Activated T-cell treated with anti-CD3 and anti-CD28 coated beads for 4 hours (primary cell): ENCODE results near the gene AQP1.

Experiments used
- DNase-seq: peaks from one replicate; pipeline ENCODE4 v3.0.0-alpha.2; 2020

AQP1 gene

DNA sequence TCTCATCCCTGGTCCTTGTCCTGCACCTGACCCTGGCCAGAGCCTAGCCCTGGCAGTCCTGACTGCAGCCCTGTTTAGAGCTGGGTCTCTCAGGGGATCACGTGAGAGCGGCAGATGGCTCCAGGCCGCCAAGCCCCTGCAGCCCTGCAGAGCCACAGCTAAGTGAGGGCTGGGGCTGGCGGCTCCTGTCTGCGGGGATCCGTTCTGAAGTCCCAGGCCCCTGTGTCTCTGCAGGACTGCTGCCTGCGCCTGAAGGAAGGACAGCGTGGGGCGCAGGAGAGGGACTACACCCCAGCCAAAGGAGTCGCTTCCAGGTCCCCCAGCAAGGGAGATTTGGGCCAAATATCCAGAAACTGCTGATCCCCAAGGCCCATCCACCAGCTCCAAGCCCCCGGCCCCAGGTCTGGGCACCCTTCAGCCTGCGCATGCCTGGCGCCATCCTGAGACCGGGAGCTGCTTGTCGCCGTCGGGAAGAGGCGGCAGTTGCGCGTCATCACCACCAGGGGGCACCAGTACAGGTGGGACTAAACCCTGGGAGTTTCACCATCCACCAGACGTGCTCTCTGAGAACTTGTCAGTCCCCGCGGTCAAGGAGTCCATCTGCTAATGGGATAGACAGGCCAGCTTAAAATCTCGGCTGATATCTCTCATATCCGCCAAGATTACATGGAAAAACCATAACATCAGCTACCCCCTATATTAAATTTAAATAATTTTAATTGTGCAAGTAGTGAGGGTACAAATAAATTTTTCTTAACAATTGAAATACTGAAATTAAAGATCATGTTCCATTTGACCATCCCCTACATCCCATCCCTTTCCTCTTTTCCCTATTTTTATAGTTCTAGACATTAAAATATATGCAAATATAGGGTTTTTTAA, 27.0 kb downstream of the AQP1 start:
- peak; percentile 53 for DNase-seq

DNA sequence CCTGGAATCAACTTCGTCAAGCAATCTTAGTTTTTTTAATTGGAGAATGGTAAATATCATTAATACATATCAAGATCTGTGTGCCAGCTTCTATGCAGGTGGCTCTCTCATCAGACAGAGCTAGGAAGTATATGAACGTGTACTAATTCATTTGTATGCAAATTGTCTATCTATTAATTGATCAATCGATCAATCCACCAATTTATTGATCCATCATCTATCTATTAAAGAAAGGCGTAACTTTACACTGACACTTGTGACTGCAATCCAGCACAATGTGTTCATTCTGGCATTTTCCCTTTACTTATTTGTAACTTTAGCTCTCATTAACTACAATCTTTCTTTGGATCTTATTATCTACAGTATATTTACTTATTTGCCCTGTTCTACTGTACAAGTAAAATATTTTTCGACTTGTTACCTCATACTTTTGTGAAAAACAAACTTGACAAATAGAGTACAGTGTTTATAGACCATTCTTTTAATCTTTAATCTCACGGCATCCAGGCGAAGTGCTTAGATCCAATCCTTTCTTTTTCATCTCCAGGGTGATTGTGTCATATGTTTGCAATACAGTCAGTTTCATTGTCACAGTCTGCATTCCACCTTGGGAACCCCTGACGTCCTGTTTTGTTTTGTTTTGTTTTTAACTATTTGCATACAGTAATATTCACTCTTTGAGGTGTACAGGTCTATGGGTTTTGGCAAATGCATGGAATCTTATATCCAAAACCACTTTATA, 30.1 kb downstream of the AQP1 start:
- no peak for DNase-seq

DNA sequence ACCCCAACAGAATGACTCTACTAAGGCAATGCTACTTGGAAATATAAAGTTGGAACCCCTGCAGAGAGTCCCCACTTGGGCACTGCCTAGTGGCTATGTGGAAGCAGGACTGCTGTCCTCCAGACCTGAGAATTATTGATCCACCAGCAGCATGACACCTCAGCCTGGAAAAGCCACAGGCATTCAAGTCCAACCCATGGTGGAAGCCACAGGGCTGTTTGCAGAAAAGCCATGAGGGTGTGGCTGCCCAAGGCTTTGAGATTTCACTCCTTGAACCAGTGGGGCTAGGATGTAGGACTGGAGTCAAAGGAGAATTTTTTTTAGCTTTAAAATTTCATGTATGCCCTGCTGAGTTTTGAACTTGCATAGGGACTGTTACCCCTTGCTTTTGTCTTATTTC, 38.5 kb downstream of the AQP1 start:
- no peak for DNase-seq

DNA sequence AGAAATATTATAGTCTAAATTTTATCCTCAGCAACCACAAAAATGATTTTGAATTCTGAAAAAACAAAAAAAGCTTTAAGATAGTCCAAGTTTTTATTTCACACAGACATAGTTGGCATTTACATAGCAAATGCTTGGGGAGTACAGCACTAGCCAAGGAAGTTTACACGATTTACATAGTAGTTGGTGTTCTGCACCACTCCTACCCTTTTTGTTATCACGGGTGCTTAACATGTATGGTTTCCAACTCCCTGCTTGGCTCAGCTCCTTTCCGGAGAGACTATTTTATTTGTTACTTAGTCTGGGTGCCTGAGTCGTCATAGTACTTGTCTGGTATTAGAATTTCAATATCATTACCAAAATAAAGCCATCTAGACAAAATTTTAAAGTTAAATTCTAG, 43.3 kb downstream of the AQP1 start:
- DNase-seq, result no peak

DNA sequence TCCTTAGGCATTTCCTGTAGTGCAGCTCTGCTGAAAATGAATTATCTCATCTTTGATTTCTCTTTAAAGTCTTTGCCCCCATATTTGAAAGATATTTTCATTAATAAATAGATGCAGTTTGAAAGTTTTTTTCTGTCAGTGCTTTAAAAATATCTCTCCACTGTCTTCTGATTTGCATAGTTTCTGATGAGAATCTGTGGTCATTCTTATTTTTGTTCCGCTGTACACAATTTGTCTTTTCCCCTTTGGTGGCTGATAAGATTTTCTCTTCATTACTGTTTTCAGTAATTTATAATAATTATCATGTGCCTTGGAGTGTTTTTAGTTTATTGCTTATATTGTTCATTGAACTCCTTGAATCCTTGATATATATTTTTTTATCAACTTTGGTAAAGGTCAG, 45.1 kb downstream of the AQP1 start:
- no peak for DNase-seq

DNA sequence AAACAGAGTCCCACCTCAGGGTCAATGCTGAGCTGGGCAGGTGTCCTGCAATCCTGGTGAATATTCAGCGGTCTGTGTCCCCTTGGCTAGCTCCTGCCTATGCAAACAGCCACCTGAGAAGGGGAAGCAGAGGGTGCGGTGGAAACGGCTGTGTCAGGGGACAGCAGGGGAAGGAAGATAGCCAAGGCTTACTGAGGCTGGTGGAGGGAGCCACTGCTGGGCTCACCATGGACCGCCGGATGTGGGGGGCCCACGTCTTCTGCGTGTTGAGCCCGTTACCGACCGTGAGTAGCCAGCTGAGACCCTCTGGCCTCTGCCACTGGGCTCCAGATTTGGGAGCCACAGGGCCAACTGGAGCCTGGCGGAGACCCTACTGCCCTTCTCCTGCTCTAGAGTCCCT, 52.2 kb downstream of the AQP1 start, which contains the start of gene GHRHR:
TSS of gene GHRHR (plus strand) at position 112 of the 400 bp plus-strand sequence. CDS start at position 228, 116 bp downstream.
- no peak for DNase-seq

DNA sequence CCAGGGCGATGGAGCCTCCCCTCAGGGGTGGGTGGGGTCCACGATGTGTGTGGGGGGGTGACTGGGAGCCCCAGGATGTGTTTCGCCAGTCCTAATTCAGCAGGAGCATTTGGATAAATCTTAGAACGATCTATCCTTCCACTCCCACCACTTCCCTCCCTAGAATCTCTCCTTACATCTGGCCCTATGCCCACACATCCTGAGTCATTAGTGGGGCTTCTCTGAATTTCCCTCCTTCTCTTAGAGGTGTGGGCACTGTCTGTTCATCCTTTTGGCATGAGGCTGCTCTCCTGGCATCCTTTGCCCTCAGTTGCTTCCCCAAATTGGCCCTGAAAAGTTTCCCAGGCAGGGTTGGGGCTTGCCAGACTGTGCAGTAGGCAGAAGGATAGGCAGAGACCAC, 53.7 kb downstream of the AQP1 start:
- no peak for DNase-seq

DNA sequence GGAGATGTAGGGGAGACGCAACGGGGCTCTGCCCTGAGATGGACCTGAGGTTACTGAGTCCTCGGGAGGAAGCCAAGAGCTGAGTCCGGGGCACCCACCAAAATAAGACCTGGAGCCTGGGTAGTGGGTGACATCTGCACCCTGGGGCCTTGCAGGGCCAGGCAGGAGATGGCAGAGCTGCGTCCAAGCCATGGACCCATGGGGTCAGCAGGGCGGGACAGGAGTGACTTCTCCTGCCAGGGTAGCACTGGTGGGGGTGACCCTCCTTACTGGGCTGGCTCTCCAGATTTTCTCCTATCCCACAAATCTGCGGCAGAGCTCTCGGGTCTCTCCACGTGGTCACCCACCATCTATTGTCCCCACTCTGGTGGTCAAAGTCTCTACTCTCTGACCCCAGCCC, 54.2 kb downstream of the AQP1 start:
- no peak for DNase-seq

DNA sequence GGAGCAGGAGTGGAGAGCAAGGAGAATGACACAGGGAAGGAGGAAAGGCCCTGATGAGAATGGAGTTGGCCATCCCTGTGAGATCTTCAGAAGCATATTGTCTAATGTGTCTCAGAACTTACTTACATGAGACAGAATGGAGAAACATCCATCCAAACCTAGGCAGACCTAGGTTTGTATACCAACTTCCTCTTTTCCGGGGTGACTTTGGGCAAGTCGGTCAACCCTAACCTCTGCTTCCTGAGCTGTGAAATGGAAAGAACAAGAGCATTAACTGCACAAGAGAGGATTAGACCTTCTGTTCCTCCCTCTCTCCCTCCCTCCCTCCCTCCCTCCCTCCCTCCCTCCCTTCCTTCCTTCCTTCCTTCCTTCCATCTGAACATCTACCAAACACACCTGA, 56.6 kb downstream of the AQP1 start:
- DNase-seq, result no peak

DNA sequence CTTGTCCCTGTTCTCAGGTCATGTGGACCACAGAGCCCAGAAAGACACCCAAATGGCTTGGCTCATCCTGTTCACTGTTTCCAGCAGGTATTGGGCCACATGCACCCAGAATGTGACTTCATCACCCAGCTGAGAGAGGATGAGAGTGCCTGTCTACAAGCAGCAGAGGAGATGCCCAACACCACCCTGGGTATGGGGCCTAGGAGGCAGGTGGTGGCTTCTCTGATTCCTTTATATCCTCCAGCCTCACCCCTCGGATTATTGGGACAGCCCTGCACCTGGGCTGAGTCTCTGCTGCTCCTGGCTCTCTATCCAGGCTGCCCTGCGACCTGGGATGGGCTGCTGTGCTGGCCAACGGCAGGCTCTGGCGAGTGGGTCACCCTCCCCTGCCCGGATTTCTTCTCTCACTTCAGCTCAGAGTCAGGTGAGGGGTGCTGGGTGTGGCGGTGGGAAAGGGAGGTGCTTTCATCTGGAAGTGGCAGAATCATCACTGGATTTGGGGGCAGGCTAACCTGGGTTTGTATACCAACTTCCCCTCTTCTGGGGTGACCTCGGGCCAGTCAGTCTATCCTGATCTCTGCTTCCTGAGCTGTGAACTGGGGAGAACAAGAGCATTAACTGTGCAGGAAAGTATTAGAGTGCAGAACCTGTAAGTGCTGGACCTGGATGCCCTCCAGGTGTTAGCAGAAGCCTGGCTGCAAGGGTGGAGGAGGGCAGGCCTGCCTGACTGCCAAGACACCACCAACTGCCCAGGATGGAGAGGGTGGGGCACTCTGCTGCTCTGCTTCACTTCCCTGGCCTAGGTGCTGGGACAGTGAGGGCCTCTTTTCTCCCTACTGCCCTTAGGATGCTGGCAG, 57.3 kb downstream of the AQP1 start:
- no peak for DNase-seq

DNA sequence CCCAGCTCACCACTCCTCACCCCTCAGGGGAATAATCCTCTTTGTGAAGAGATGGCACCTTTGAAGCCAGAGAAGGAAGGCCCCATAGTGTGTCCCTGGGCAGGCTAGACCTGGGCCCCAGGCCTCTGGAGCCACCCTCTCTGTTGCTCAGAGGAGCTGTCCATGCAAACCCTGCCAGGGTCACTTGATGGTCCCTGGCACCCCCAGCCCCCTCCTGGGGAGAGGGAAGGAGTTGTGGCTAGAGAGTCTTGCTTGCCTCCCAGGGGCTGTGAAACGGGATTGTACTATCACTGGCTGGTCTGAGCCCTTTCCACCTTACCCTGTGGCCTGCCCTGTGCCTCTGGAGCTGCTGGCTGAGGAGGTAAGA, 57.9 kb downstream of the AQP1 start:
- no peak for DNase-seq

DNA sequence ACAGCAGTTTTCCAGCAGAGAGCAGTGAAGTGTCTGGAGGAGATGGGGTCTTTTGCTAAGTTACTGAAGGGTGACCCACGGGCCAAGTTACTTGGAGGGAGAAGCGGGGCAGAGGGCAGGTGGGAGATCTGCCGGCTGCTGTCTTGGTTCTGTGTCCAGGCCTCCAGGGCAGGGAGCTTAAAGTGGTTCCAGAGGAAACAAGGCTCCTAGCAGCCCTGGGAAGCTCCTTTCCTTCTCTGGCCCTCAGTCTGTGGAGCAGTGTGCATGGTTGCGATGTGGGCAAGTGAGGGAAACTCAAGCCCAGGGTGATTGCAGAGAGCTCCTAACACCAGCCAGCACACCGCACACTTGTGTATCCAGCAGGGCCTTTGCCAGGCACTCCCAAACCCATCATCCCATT, 58.4 kb downstream of the AQP1 start:
- no peak for DNase-seq

DNA sequence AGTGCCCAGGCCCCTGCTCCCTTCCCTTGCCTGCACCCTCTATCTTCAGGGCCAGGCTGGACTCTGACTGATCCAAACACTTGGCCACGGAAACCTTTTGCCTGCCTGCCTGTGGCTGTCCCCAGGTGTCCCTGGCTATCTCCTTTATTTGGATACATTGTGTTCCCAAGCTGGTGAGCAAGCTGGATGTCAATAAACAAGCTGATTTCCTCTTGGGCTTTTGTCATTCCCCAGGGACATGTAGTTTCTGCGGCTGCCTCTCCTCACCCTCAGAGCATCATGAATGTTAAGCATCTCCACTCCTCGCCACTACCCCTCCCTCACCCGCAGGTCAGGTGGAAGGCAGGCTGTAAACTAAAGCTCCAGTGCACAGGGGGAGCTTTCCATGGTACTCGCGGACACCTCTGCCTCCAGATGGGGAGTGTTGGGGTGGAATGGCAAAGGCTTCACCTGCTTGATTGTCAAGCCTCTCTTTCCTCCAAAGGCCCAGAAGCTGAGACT, 59.0 kb downstream of the AQP1 start:
- DNase-seq, result no peak

DNA sequence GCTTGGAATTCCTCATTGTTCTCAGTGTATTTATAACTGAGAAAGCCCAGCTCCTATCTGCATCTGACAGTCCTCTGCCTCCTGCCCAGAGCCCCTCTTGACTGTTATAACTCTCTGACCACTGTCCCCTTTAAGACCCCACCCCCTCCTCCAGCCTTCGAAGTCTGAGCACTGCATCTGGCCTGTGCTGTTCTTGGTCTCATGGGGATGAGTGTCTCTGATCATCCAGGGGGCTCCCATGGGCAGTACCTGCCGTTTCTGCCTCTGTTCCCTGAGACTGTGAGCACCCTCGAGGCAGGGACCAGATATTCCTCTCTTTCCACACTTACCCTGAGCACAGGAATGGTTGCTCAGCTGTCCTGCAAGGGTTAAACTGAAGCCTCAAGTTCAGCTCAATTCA, 59.8 kb downstream of the AQP1 start:
- DNase-seq, result no peak

DNA sequence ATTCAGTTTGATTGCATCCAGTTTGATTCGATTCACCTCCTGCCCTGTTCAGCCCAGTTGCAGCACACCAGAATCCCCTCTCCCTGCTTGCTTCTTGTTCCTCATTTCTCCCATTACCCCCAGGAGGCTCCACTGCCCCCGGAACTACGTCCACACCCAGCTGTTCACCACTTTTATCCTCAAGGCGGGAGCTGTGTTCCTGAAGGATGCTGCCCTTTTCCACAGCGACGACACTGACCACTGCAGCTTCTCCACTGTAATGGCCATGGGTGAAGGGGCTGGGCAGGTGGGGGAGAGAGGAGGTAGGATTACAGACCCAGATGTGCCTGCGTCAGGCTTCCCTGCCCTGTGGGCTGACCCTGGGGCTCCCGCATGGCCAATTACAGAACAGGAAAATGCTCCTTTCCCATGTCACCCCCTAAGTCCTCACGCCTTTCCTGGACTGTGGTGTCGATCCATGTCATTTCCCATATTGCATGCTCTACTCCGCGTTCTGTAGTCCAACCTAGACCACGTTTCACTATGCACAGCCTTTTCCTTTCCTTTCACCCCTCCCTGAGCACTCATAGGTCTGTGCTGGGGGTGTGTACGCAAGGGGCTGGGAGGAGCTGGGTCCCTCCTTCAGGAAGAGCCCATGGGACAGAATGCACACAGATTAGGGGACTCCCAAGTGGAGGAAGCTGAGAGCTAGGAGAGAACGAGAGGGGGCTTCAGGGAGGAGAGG, 60.3 kb downstream of the AQP1 start:
- no peak for DNase-seq

DNA sequence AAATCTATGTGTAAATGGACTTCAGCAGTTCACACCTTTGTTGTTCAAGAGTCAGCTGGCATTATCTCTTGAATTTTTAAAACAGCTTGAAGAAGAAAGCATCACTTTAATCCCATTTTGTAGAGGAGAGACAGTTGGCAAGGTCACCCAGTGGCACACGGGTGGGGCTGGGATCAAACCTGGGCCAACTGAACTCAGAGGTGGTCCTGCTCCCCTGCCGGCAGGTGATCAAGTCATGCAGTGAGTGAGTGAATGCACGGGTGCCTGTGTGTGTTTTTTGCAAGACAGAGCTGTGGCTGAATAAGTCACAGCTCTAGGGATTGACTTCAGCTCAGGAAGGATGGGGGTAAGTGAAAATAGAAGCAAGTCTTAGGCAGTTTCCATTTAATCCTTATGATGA, 61.6 kb downstream of the AQP1 start:
- DNase-seq, result no peak

DNA sequence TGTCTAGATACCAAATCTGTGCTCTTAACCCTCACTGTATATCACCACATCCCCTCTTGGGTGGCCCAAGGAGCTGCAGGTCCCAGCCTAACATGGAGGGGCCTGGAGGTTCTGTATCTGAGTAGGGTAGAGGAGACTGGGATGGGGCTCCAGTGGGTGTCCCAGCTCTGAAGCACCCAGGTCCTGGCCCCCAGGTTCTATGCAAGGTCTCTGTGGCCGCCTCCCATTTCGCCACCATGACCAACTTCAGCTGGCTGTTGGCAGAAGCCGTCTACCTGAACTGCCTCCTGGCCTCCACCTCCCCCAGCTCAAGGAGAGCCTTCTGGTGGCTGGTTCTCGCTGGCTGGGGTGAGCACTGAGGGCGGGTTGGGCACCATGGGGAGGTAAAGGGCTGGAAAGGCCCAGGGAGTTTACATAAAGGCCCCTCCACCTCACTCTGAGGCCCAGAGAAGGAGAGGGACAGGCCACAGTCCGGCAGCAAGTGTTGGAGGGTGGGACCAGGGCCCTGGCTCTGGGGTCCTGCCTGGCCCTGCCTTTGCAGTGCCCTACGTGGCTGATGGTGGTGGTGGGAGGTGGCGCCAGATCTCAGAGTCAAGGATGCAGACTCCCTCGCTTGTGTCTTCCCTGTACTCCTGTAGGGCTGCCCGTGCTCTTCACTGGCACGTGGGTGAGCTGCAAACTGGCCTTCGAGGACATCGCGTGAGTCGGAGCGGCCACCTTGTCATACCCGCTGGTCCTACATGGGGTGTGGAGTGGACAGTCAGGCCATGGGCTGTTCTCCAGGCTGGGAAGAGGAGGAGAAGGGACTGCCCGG, 62.3 kb downstream of the AQP1 start:
- no peak for DNase-seq

DNA sequence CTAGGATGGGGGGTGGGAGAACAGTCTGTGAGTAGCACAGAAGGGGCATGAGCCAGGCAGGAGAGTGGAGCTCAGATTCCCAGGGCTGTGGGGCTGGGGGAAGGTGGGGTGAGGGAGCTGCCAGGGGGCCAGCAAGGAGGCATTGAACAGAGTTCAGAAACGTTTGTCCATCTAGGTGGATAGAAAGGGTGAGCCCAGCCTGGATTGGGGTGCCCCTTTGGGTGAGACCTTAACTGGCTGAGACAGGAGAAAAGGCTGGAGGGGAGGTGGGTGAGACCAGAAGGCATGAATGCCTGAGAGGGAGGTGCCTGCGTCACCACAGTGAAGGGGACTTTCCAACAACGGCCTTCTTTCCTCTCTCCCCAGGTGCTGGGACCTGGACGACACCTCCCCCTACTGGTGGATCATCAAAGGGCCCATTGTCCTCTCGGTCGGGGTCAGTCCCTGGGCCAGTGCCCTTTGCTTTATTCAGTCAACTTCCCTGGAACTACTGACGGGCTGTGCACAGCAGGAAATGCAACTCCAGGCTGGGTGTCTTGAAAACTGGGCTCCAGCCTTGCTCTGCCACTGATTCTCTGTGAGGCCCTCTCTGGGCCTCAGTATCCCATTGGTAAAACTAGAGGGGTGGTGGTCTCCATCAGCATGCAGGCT, 63.1 kb downstream of the AQP1 start:
- no peak for DNase-seq
